Measurements from ENCODE around the gene KLHL26.
A peak's percentile ranks its signal among the peaks of the same experiment; 100 is the strongest.
"Not testable (repeated sequence)": the region's sequence is repeated elsewhere in the genome, so short reads cannot be mapped to it uniquely, and the experiment has no call there.

Gene KLHL26

DNA sequence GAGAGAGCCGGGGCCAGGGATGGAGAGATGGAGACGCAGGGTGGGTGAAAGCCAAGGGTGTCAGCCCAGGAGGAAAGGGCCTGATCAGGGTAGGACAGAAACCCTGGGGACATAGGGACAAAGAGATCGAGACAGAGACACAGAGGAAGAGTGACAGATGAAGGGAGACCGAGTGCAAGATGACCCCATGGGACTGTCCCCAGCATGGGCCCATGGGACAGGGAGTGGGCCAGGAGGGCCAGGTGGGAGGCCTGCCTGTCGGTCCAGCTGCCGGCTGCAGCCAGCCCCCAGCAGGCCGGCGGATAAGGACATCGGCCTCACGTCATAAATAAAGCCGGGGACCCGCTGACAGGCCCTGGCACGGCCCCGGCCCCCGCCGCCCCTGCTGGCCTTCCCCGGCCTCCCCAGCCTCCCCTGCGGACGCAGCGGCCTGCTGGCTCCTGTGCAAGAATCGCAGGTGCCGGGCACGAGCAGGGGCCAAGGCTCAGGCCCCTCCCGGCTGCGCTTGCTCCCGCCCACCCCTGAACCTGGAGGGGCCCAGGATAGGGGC lies 41.9 kb upstream of the KLHL26 start:
- no peak for DNase-seq
- no peak for TF ChIP-seq POLR2A (IDR thresholded peaks at IDR 0.05; ENCODE audit: low read length)
- TF ChIP-seq GATA1 (IDR thresholded peaks at IDR 0.05; ENCODE audit: low read depth, low read length), result no peak

GRCh38 chr19:18595475-18595874 lies 41.4 kb upstream of the KLHL26 start:
- no peak for DNase-seq
- no peak for TF ChIP-seq GATA1 (IDR thresholded peaks at IDR 0.05; ENCODE audit: low read depth, low read length)
- no peak for TF ChIP-seq POLR2A (IDR thresholded peaks at IDR 0.05; ENCODE audit: low read length)

DNA sequence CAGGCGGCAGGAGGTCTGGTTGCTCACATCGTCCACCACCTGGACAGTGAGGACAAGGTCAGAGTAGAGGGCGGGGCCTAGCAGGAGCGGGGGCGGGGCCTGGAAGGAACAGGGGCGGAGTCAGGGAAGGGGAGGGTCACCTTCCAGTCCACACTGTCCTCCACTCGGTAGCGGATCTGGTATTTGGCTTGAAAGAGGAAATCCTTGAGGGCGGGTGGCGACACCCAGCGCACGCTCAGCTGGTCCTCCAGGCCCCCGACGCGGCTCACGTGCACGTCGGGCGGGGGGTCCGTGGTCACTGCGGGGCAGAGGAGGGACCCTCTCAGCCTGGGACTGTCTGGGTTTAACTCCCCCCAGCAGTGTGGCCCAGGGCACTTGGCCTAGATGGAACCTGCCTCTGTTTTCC lies 40.1 kb upstream of the KLHL26 start:
- TF ChIP-seq GATA1 (IDR thresholded peaks at IDR 0.05; ENCODE audit: low read depth, low read length), result no peak
- no peak for TF ChIP-seq POLR2A (IDR thresholded peaks at IDR 0.05; ENCODE audit: low read length)
- peak in 1 of 2 experiments; percentile 64 for DNase-seq

DNA sequence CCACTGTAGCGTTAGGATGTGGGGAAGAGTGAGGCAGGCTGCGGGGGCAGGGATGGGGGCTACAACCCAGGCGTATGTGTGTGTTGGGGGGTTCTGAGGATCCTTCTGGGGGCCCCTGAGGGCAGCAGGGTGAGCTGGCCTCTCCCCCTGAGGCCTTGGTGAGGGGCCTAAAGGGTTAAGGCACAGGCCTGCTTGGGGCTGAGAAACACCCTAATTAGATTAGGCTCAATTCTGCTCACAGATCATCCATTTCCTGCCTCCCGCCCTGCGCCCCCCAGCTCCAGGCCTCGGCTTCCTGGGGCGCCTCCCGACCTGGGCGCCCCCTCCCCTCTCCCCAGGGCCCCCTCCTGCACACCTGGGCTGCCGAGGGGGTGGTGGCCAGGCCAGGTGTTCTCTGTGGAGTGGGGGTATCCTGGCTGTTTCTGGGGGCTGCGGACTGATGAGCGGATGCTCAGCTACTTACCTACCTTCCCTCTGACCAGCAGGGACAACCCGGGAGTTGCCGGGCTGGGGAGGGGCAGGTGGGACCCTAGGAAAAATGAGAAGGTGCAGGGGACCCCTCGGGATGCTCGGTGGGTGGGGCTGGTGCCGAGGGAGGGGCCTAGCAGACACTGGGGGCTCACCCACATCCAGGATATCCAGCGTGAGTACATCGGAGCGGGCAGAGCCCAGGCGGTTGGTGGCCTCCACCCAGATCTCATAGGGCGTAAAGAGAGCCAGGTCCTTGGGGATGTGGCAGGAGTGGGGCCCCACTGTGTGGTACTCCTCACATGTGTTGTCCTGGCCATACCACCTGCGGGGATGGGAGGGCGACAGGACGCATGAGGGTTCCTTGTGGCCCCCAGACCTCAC lies 38.8 kb upstream of the KLHL26 start:
- DNase-seq, result no peak
- no peak for TF ChIP-seq POLR2A (IDR thresholded peaks at IDR 0.05; ENCODE audit: low read length)
- TF ChIP-seq GATA1 (IDR thresholded peaks at IDR 0.05; ENCODE audit: low read depth, low read length), result no peak

DNA sequence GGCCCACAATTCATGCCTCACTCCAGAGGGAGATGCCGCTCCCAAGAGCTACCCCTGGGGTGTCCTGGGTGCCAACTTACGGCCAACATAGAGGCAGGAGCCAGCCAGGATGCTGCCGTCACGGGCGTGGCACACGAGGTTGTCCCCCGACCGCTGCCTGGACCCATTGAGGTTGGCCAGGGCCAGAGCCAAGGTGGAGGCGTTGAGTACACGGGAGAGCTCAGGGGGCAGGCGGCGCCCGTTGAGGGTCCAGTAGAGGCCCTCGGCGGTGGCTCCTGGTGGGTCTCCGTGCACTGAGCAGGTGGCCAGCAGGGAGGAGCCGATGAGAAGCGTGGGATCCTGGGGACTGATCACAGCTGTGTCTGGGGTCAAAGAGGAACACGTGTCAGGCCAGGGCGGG lies 37.3 kb upstream of the KLHL26 start:
- no peak for DNase-seq
- no peak for TF ChIP-seq GATA1 (IDR thresholded peaks at IDR 0.05; ENCODE audit: low read depth, low read length)
- TF ChIP-seq POLR2A (IDR thresholded peaks at IDR 0.05; ENCODE audit: low read length), result no peak

DNA sequence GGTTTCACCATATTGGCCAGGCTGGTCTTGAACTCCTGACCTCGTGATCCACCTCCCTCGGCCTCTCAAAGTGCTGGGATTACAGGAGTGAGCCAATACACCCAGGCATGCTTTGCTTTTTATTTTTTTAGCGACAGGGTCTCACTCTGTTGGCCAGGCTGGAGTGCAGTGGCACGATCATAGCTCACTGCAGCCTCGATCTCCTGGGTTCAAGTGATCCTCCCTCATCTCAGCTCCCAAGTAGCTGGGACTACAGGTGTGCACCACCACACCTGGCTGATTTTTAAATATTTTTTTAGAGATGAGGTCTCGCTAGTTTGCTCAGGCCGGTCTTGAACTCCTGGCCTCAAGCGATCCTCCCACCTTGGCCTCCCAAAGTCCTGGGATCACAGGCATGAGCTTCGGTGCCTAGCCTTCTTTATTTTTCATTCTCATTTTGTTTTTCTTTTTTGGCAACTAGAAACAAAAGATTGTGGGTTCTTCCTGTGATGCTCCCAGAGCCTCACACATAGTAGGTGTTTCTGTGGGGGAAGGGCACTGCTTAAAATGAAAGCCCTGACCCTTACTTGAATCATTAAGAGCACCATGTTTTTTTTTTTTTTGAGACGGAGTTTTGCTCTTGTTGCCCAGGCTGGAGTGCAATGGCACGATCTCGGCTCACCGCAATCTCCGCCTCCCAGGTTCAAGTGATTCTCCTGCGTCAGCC lies 36.0 kb upstream of the KLHL26 start:
- DNase-seq, result not testable (repeated sequence)

GRCh38 chr19:18601875-18602274 lies 35.0 kb upstream of the KLHL26 start:
- DNase-seq, result no peak
- TF ChIP-seq GATA1 (IDR thresholded peaks at IDR 0.05; ENCODE audit: low read depth, low read length), result no peak

DNA sequence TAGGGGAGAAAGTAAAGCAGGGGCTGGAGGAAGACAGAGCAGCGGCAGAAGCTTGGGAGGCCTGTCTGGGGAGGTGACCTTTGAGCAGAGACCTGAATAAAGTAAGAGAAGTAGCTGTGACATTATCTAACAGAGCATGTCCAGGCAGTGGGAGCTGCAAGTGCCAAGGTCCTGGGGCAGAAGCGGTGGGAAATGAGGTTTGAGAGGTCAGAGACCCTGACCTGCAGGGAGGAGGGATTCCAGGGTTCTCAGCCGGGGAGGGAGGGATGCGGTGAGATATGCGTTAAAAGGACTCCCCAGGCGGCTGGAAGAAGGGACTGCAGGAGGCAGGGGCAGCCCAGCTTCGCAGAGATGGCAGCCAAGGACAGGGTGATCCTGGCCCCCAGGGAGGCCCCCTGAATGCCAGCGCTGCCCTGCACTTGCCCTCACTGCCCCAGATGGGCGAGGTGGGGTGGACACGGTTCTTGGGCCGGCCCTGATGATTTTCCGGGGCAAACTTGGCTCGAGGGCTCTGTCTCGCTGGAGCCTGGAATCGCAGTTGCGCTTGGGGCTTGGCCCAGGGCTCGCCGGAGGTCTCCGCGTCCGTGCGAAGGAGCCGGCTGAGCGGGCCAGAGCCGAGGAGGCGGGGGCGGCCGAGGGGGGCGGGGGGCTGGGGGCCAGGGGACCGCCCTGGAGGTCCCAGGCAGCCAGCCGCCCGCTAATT lies 33.4 kb upstream of the KLHL26 start:
- DNase-seq, result peak in 1 of 2 experiments; percentile 54
- TF ChIP-seq POLR2A (IDR thresholded peaks at IDR 0.05; ENCODE audit: low read length) (no peak), GATA1 (IDR thresholded peaks at IDR 0.05; ENCODE audit: low read depth, low read length) (no peak)

GRCh38 chr19:18603958-18604819 lies 32.6 kb upstream of the KLHL26 start:
- no peak for DNase-seq

DNA sequence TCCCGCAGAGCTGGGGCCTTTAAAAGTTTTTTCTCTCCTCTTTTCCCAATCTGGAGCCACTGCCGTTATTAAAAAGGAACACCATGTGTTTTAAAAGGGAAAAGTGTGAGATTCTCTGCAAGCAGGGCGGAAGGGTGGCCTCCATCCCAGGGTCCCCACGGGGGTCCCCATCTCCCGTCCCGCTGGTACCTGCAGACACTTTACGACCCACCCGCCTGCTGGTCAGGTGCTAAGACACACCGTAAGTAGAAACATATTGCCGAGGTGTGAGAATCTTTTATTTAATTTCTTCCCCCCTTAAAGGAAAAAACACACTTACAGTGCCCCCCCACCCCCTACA lies 32.0 kb upstream of the KLHL26 start:
- DNase-seq, result no peak
- TF ChIP-seq GATA1 (IDR thresholded peaks at IDR 0.05; ENCODE audit: low read depth, low read length) (no peak), POLR2A (IDR thresholded peaks at IDR 0.05; ENCODE audit: low read length) (no peak)

More at GRCh38 chr19:18603958-18604819, 32.6 kb upstream of the KLHL26 start:
- TF ChIP-seq POLR2A (IDR thresholded peaks at IDR 0.05; ENCODE audit: low read length) (no peak), GATA1 (IDR thresholded peaks at IDR 0.05; ENCODE audit: low read depth, low read length) (no peak)

- no peak for DNase-seq
- no peak for TF ChIP-seq POLR2A (IDR thresholded peaks at IDR 0.05; ENCODE audit: low read length)
- TF ChIP-seq GATA1 (IDR thresholded peaks at IDR 0.05; ENCODE audit: low read depth, low read length), result no peak
Observed at GRCh38 chr19:18605196-18605545, 31.7 kb upstream of the KLHL26 start.

DNA sequence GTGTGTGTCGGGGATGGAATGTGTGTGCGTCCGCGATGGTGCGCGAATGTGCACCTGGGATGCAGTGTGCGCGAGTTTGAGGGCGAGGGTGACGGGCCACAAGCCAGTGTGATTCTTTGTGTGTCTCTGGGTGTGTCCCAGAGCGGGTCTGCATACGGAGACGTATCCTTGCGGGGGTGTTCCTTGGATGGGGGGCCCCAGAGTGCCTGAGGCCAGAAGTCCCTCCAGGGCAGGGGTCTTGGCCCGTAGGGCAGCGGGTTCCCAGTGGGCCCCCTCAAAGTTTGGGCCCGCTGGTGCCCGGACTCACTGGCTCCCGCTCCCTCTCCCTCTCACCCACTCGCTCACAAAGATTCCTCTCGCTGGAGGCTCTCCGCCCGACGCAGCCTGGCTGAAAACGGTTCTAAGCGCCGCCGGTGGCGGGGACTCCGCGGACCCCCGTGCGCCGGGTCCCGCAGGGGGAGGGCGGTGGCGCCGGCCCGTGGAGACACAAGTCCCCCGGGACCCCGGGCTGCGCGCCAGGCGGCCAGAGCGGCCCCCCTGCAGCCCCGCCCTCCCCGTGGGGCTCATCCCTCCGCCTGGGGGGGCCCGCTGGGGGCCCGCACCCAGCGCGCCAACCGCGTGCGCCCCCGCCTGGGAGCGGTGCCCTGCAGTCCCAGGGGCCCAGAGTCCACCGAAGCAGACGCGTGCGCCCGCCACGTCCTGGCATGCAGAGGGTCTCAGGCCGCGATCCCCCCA lies 31.1 kb upstream of the KLHL26 start:
- TF ChIP-seq POLR2A (IDR thresholded peaks at IDR 0.05; ENCODE audit: low read length) (no peak), GATA1 (IDR thresholded peaks at IDR 0.05; ENCODE audit: low read depth, low read length) (no peak)

More for the DNA sequence above, 31.1 kb upstream of the KLHL26 start:
- DNase-seq, result no peak

Measured in erythroblast (primary cell).